ENCODE results near the gene UNC13B. TPM values are rescaled to one million over a fixed set of nuclear protein-coding genes. Genes with fewer than 3 reads are reported as not detected.

The UNC13B gene
- total RNA-seq, 2 donors from 2014 or later: 20.2 to 29.3 TPM

GRCh38 chr9:35453786-35454185 lies 292.0 kb downstream of the UNC13B start:
- no peak overlapping the region for H3K4me3 ChIP-seq
- H3K9me3 ChIP-seq: peaks cover 0 to 2% (median 0%) of the 10 kb centered on the region in 3 donors
- no peak for TF ChIP-seq CTCF (IDR thresholded peaks at IDR 0.05)
- TF ChIP-seq POLR2A (IDR thresholded peaks at IDR 0.05): no peak
- H3K27me3 ChIP-seq: no peaks in the 10 kb centered on the region
- DNase-seq (no peak), ATAC-seq (no peak)
- H3K4me1 ChIP-seq: no peaks in the 10 kb centered on the region
- WGBS, 2 donors: 81 to 86% methylated on average over 1 to 2 of the region's 2 CpGs
- H3K36me3 ChIP-seq (replicated peaks in 1 of 2; ENCODE audit: insufficient read depth in 1 of 2, low read depth in 2 of 2): no peaks in the 10 kb centered on the region
- intact Hi-C loops (cut with DNase I): loop anchor here (10.0 kb wide), 1 partner anchor 169 kb away; no protein-coding TSS in a partner anchor
- H3K27ac ChIP-seq: no peak overlapping the region

Other genes starting within 250 kb of the UNC13B start
- under 1 TPM in 1 of 2 donors, not detected in 1; 0.26 TPM for gene PHF24, start 203.7 kb upstream of the UNC13B start, total RNA-seq
- gene DNAJB5, start 172.3 kb upstream of the UNC13B start, total RNA-seq: 1 to 10 TPM; 5.3 to 5.7 TPM
- gene VCP, start 89.4 kb upstream of the UNC13B start, total RNA-seq: 100 to 1,000 TPM in 1 of 2 donors, 10 to 100 TPM in 1; 63.6 to 118 TPM
- gene FANCG, start 82.1 kb upstream of the UNC13B start, total RNA-seq: 10 to 100 TPM in 1 of 2 donors, 1 to 10 TPM in 1; 6.0 to 29.3 TPM
- 10 to 100 TPM; 12.5 to 15.0 TPM for gene PIGO, start 65.4 kb upstream of the UNC13B start, total RNA-seq
- gene STOML2, start 58.9 kb upstream of the UNC13B start, total RNA-seq: 10 to 100 TPM; 38.9 to 43.6 TPM
- gene ATOSB, start 46.1 kb upstream of the UNC13B start, total RNA-seq: 1 to 10 TPM; 2.3 to 6.6 TPM

All from body of pancreas (tissue), 4 donors.